ENCODE results near the gene STUB1. TPM values are rescaled to one million over a fixed set of nuclear protein-coding genes. Genes with fewer than 3 reads are reported as not detected.

Gene STUB1
- total RNA-seq, 1 donor from 2014 or later = 71.2 TPM

GRCh38 chr16:724188-725040 is 44.2 kb downstream of the STUB1 start:
- intact Hi-C loops (cut with micrococcal nuclease) = no loop called here

GRCh38 chr16:725041-725376 is 44.8 kb downstream of the STUB1 start:
- intact Hi-C loops (cut with micrococcal nuclease) = no loop called here

- intact Hi-C loops (cut with micrococcal nuclease) = no loop called here
Observed at GRCh38 chr16:725463-726187, 45.4 kb downstream of the STUB1 start.

GRCh38 chr16:726188-726437 is 45.9 kb downstream of the STUB1 start:
- intact Hi-C loops (cut with micrococcal nuclease) = no loop called here

- intact Hi-C loops (cut with micrococcal nuclease) = no loop called here
Observed at GRCh38 chr16:726438-727290, 46.5 kb downstream of the STUB1 start, which contains the start of the genes CCDC78 and HAGHL. Gene CCDC78, minus strand, starts transcription at chr16:726443. Its CDS starts 76 bp downstream, at chr16:726367. Gene HAGHL, plus strand, starts transcription at chr16:727106. Its CDS starts 404 bp downstream, at chr16:727510.

- intact Hi-C loops (cut with micrococcal nuclease) = no loop called here
Observed at GRCh38 chr16:727291-727977, 47.2 kb downstream of the STUB1 start.

- intact Hi-C loops (cut with micrococcal nuclease) = no loop called here
Observed at GRCh38 chr16:728131-728889, 48.1 kb downstream of the STUB1 start.

- intact Hi-C loops (cut with micrococcal nuclease) = no loop called here
Observed at GRCh38 chr16:728890-729744, 48.9 kb downstream of the STUB1 start.

- intact Hi-C loops (cut with micrococcal nuclease) = no loop called here
Observed at GRCh38 chr16:729768-730665, 49.8 kb downstream of the STUB1 start.

GRCh38 chr16:730666-731509 is 50.7 kb downstream of the STUB1 start:
- intact Hi-C loops (cut with micrococcal nuclease) = no loop called here

- intact Hi-C loops (cut with micrococcal nuclease) = no loop called here
Observed at GRCh38 chr16:732332-732731, 52.1 kb downstream of the STUB1 start.

Other genes with a start within 250 kb of the STUB1 start
- gene CAPN15, start 152.7 kb upstream of the STUB1 start, total RNA-seq = 87.2 and 89.0 TPM in 2 replicates
- not detected in 2 replicates for gene PRR35, start 120.0 kb upstream of the STUB1 start, total RNA-seq
- gene NHLRC4, start 113.4 kb upstream of the STUB1 start, total RNA-seq = 1.4 and 1.5 TPM in 2 replicates
- 43.3 and 45.7 TPM in 2 replicates for gene PIGQ, start 110.4 kb upstream of the STUB1 start, total RNA-seq
- gene RAB40C, start 90.3 kb upstream of the STUB1 start, total RNA-seq = 13.6 and 16.3 TPM in 2 replicates
- gene WFIKKN1, start 49.4 kb upstream of the STUB1 start, total RNA-seq = 0.75 and 0.77 TPM in 2 replicates
- 91.0 and 91.4 TPM in 2 replicates for gene METTL26, start 44.1 kb upstream of the STUB1 start, total RNA-seq
- gene MCRIP2, start 38.6 kb upstream of the STUB1 start, total RNA-seq = 24.5 and 32.0 TPM in 2 replicates
- 85.1 and 86.7 TPM in 2 replicates for gene WDR90, start 31.0 kb upstream of the STUB1 start, total RNA-seq
- 130 and 137 TPM in 2 replicates for gene RHOT2, start 12.3 kb upstream of the STUB1 start, total RNA-seq
- gene RHBDL1, start 4.7 kb upstream of the STUB1 start, total RNA-seq = 0.91 and 1.4 TPM in 2 replicates
- gene JMJD8, start 3.9 kb downstream of the STUB1 start, total RNA-seq = 37.2 and 41.3 TPM in 2 replicates
- gene WDR24, start 10.0 kb downstream of the STUB1 start, total RNA-seq = 17.1 and 18.7 TPM in 2 replicates
- gene FBXL16, start 25.4 kb downstream of the STUB1 start, total RNA-seq = 12.0 TPM in 2 replicates
- gene METRN, start 34.7 kb downstream of the STUB1 start, total RNA-seq = 10.3 and 10.8 TPM in 2 replicates
- 25.9 and 26.1 TPM in 2 replicates for gene ANTKMT, start 40.7 kb downstream of the STUB1 start, total RNA-seq
- gene CCDC78, start 46.0 kb downstream of the STUB1 start, total RNA-seq = 4.3 and 5.4 TPM in 2 replicates
- 5.9 and 8.5 TPM in 2 replicates for gene HAGHL, start 46.7 kb downstream of the STUB1 start, total RNA-seq
- gene CIAO3, start 60.6 kb downstream of the STUB1 start, total RNA-seq = 35.4 and 37.6 TPM in 2 replicates
- 0.18 TPM in 1 of 2 replicates, not detected in the other for gene MSLN, start 80.3 kb downstream of the STUB1 start, total RNA-seq
- gene RPUSD1, start 108.0 kb downstream of the STUB1 start, total RNA-seq = 34.8 TPM in 2 replicates
- 97.4 and 101 TPM in 2 replicates for gene CHTF18, start 108.2 kb downstream of the STUB1 start, total RNA-seq
- not detected in 2 replicates for gene GNG13, start 120.3 kb downstream of the STUB1 start, total RNA-seq